Lung (tissue), 12 donors: Measurements from ENCODE around the gene ZXDB. TPM values are rescaled to one million over a fixed set of nuclear protein-coding genes. Genes with fewer than 3 reads are reported as not detected.

Source experiments
- ATAC-seq: fragments of 200-7000 bp; cut with Tn5 transposase; one replicate; pipeline ENCODE4 v1.9.1; 2020; ENCODE audit warnings: moderate number of reproducible peaks; ENCODE audit not compliant: insufficient read depth, low FRiP score
- DNase-seq, 3 donors: peaks; one replicate each; pipeline ENCODE4 v3.0.0-alpha.2; 2013 to 2017
- H3K27ac ChIP-seq, 2 donors: one replicate each; pipeline ENCODE4 v1.5.1; 2013; ENCODE audit warnings: mild to moderate bottlenecking in 2 of 2, moderate library complexity in 2 of 2, control low read depth in 1 of 2, inconsistent platforms in 1 of 2, low read depth in 1 of 2, low read length in 1 of 2
- H3K27me3 ChIP-seq, 3 donors: one replicate each; pipeline ENCODE4 v1.5.1; 2013; ENCODE audit warnings: low read length in 2 of 3; ENCODE audit not compliant: control insufficient read depth in 3 of 3, insufficient read depth in 3 of 3
- H3K36me3 ChIP-seq, 4 donors: one replicate each; pipeline ENCODE4 v1.5.1; 2013; ENCODE audit warnings: low read length in 4 of 4, mild to moderate bottlenecking in 1 of 4, moderate library complexity in 1 of 4; ENCODE audit not compliant: control insufficient read depth in 4 of 4, insufficient read depth in 4 of 4
- H3K4me1 ChIP-seq, 5 donors: one replicate each; pipeline ENCODE4 v1.5.1; 2013; ENCODE audit warnings: low read length in 5 of 5, mild to moderate bottlenecking in 2 of 5, moderate library complexity in 1 of 5; ENCODE audit not compliant: control insufficient read depth in 5 of 5, insufficient read depth in 5 of 5
- H3K4me3 ChIP-seq: one replicate; pipeline ENCODE4 v1.5.1; 2013; ENCODE audit warnings: mild to moderate bottlenecking, control low read depth, moderate library complexity
- H3K9ac ChIP-seq, 2 donors: one replicate each; pipeline ENCODE4 v1.5.1; 2013; ENCODE audit warnings: low read length in 2 of 2, control low read depth in 1 of 2; ENCODE audit not compliant: insufficient read depth in 1 of 2
- H3K9me3 ChIP-seq, 4 donors: one replicate each; pipeline ENCODE4 v1.5.1; 2013; ENCODE audit warnings: low read length in 3 of 4, mild to moderate bottlenecking in 1 of 4, moderate library complexity in 1 of 4; ENCODE audit not compliant: control insufficient read depth in 4 of 4, insufficient read depth in 3 of 4
- CTCF ChIP-seq: IDR thresholded peaks from 2 replicates; pipeline ENCODE4 v1.5.1; 2012; ENCODE audit warnings: mild to moderate bottlenecking; ENCODE audit errors: control extremely low read depth, extremely low read depth
- WGBS, 2 donors: extraction: QIAGEN DNeasy Blood & Tissue Kit; methylation state at CpG; one replicate each; pipeline ENCODE4 v1.1.7; 2013; 5-methylcytosine and 5-hydroxymethylcytosine counted together
- polyA plus RNA-seq, 2 donors: library from polyadenylated mRNA; stranded (reverse); fragments of 200-250 nt; gene quantifications; one replicate each; pipeline ENCODE4 v1.2.1, GENCODE V29; 2013
- total RNA-seq, 2 donors: library from RNA; depleted of rRNA in 1 of 2; stranded (reverse); fragments of >200 nt in 1 of 2; gene quantifications; one replicate each; pipeline ENCODE4 v1.2.1, GENCODE V29; 2014 to 2021
- donor health status: control.
- donor health status: control.
- donor health status: Bipolar disorder and iron deficiency.
- donor health status: healthy.
- donor health status: DM: yes; HTN: yes; CAD: no.

Gene ZXDB
- total and polyA plus RNA-seq, 4 donors, result 1.9 to 13.2 (median 4.9) TPM

- no peaks in the 10 kb centered on the region for H3K4me1 ChIP-seq
- no peak overlapping the region for H3K4me3 ChIP-seq
- TF ChIP-seq CTCF, result no peak
- no peak for ATAC-seq
- WGBS, 2 donors, result 49 to 78% methylated on average over 2 of the region's 2 CpGs
- no peaks in the 10 kb centered on the region for H3K27me3 ChIP-seq
- H3K36me3 ChIP-seq, result no peaks in the 10 kb centered on the region
- DNase-seq, result no peak
- peaks cover 0 to 9% (median 0%) of the 10 kb centered on the region in 4 donors for H3K9me3 ChIP-seq
- H3K9ac ChIP-seq, result no peak overlapping the region
- H3K27ac ChIP-seq, result no peak overlapping the region
Observed at GRCh38 chrX:57641338-57641737, 49.5 kb downstream of the ZXDB start.

GRCh38 chrX:57643698-57644097, 51.9 kb downstream of the ZXDB start:
- no peak for TF ChIP-seq CTCF
- Histone ChIP-seq H3K9me3 (peaks cover 0 to 9% (median 0%) of the 10 kb centered on the region in 4 donors), H3K4me1 (no peaks in the 10 kb centered on the region), H3K4me3 (no peak overlapping the region), H3K27me3 (no peaks in the 10 kb centered on the region), H3K27ac (no peak overlapping the region), H3K9ac (no peak overlapping the region), H3K36me3 (no peaks in the 10 kb centered on the region)
- WGBS, 2 donors, result 70 to 95% methylated on average over 1 of the region's 1 CpG
- ATAC-seq, result no peak
- DNase-seq, result no peak

GRCh38 chrX:57647020-57647419, 55.2 kb downstream of the ZXDB start:
- DNase-seq (no peak), ATAC-seq (no peak)
- H3K4me3 ChIP-seq, result no peak overlapping the region
- H3K27ac ChIP-seq, result no peak overlapping the region
- no peak for TF ChIP-seq CTCF
- no peak overlapping the region for H3K9ac ChIP-seq
- H3K9me3 ChIP-seq, result peaks cover 0 to 5% (median 0%) of the 10 kb centered on the region in 4 donors
- H3K36me3 ChIP-seq, result no peaks in the 10 kb centered on the region
- H3K4me1 ChIP-seq, result no peaks in the 10 kb centered on the region
- H3K27me3 ChIP-seq, result no peaks in the 10 kb centered on the region

Other genes starting within 250 kb of the ZXDB start
- gene NLRP2B, start 88.2 kb downstream of the ZXDB start, total RNA-seq, result not detected
- not detected for gene NLRP2B, start 88.2 kb downstream of the ZXDB start, polyA plus RNA-seq